A673 (cell line): Measurements from ENCODE around the gene MFSD2A. TPM values are rescaled to one million over a fixed set of nuclear protein-coding genes. Genes with fewer than 3 reads are reported as not detected.

ENCODE experiments used
- BruUV-seq: library from RNA; stranded (reverse); fragments of 400-500 nt; replicated peaks from 2 replicates; lab custom pipeline; 2021; lab: Mats Ljungman, UMichigan
- CTCF ChIA-PET: fragments of 300-600 bp; sonication (Branson Sonifier 250); formaldehyde crosslinking; loops from one replicate; lab custom pipeline; 2022; ENCODE audit warnings: antibody characterized with exemption; lab: Charles Lee
- POLR2A ChIA-PET: fragments of 300-600 bp; sonication (Branson Sonifier 250); formaldehyde crosslinking; loops from one replicate; lab custom pipeline; 2022; ENCODE audit warnings: antibody characterized with exemption; ENCODE audit not compliant: low non-redundant PET; lab: Charles Lee
- DNase-seq: peaks from one replicate; pipeline ENCODE4 v3.0.0-alpha.2; 2015; ENCODE audit warnings: low spot score
- H3K27ac ChIP-seq: fragments of 200-600 bp; sonication (generic); 2 replicates; pipeline ENCODE4 v1.5.1; 2016; ENCODE audit warnings: mixed run types, low read depth, mild to moderate bottlenecking, mixed read lengths, antibody characterized with exemption, low read length; ENCODE audit not compliant: poor library complexity, severe bottlenecking
- H3K27me3 ChIP-seq: fragments of 200-600 bp; sonication (generic); replicated peaks from 2 replicates; pipeline ENCODE4 v1.6.1; 2017; ENCODE audit warnings: mixed run types, low read depth, mild to moderate bottlenecking, mixed read lengths, antibody characterized with exemption, low read length; ENCODE audit not compliant: insufficient read depth, poor library complexity
- H3K36me3 ChIP-seq: fragments of 200-600 bp; sonication (generic); 2 replicates; pipeline ENCODE4 v1.6.1; 2016; ENCODE audit warnings: mixed run types, mild to moderate bottlenecking, mixed read lengths, antibody characterized with exemption, low read length; ENCODE audit not compliant: insufficient read depth, poor library complexity, severe bottlenecking
- H3K4me1 ChIP-seq: fragments of 200-600 bp; sonication (generic); 2 replicates; pipeline ENCODE4 v1.6.1; 2017; ENCODE audit warnings: mixed run types, mild to moderate bottlenecking, mixed read lengths, antibody characterized with exemption, low read length; ENCODE audit not compliant: insufficient read depth, poor library complexity, severe bottlenecking
- H3K4me3 ChIP-seq: fragments of 200-600 bp; sonication (generic); 2 replicates; pipeline ENCODE4 v1.5.1; 2016; ENCODE audit warnings: low read depth, mixed run types, mild to moderate bottlenecking, mixed read lengths, low read length; ENCODE audit not compliant: poor library complexity, severe bottlenecking
- H3K9me3 ChIP-seq: fragments of 200-600 bp; sonication (generic); 2 replicates; pipeline ENCODE4 v1.6.1; 2016; ENCODE audit warnings: mixed run types, low read depth, mild to moderate bottlenecking, mixed read lengths, antibody characterized with exemption, low read length; ENCODE audit not compliant: poor library complexity, severe bottlenecking
- CTCF ChIP-seq: fragments of 300-800, 200-600 bp; sonication (generic); conservative IDR thresholded peaks from 2 replicates; pipeline ENCODE4 v1.5.1; 2017; ENCODE audit warnings: low read depth, mild to moderate bottlenecking, antibody characterized with exemption, low read length, moderate library complexity, mixed read lengths
- EZH2 ChIP-seq: fragments of 200-600 bp; sonication (generic); IDR thresholded peaks from 2 replicates; pipeline ENCODE4 v1.6.1; 2017; ENCODE audit warnings: borderline replicate concordance, low read depth, mild to moderate bottlenecking, mixed read lengths, antibody characterized with exemption, low read length; ENCODE audit not compliant: poor library complexity, severe bottlenecking
- intact Hi-C: fragments of 100-400 bp; cut with micrococcal nuclease; formaldehyde crosslinking; loops from one replicate; pipeline ENCODE4 v1.10.0; 2022; ENCODE audit not compliant: unreplicated experiment
- total RNA-seq: library from RNA; stranded (reverse); gene quantifications from 2 replicates; pipeline ENCODE4 v1.2.3, GENCODE V29; 2021

Gene MFSD2A
- total RNA-seq, 1 experiment from 2014 or later = 7.4 TPM

- intact Hi-C loops = no loop called here
- POLR2A ChIA-PET = no interaction called here
- Histone ChIP-seq H3K4me1 (no peaks in the 10 kb centered on the region), H3K27ac (no peak overlapping the region), H3K4me3 (no peak overlapping the region), H3K36me3 (no peaks in the 10 kb centered on the region), H3K27me3 (no peaks in the 10 kb centered on the region), H3K9me3 (no peaks in the 10 kb centered on the region)
- no peak for TF ChIP-seq CTCF
- no peak for TF ChIP-seq EZH2
- DNase-seq = no peak
- BruUV-seq = no TSS peak
- CTCF ChIA-PET = no interaction called here
These were observed 18.0 kb upstream of the MFSD2A start for GRCh38 chr1:39936724-39937491.

GRCh38 chr1:39938856-39939255 is 16.1 kb upstream of the MFSD2A start:
- H3K27ac ChIP-seq = no peak overlapping the region
- TF ChIP-seq CTCF (no peak), EZH2 (no peak)
- no peaks in the 10 kb centered on the region for H3K27me3 ChIP-seq
- ChIA-PET POLR2A (no interaction called here), CTCF (no interaction called here)
- no peaks in the 10 kb centered on the region for H3K9me3 ChIP-seq
- H3K4me1 ChIP-seq = no peaks in the 10 kb centered on the region
- intact Hi-C loops = no loop called here
- no peaks in the 10 kb centered on the region for H3K36me3 ChIP-seq
- BruUV-seq = no TSS peak
- DNase-seq = no peak
- no peak overlapping the region for H3K4me3 ChIP-seq

- CTCF ChIA-PET = no interaction called here
- TF ChIP-seq EZH2 (no peak), CTCF (no peak)
- intact Hi-C loops = no loop called here
- H3K27me3 ChIP-seq = no peaks in the 10 kb centered on the region
- no peaks in the 10 kb centered on the region for H3K4me1 ChIP-seq
- no peaks in the 10 kb centered on the region for H3K9me3 ChIP-seq
- no peak overlapping the region for H3K4me3 ChIP-seq
- POLR2A ChIA-PET = no interaction called here
- DNase-seq = no peak
- no peaks in the 10 kb centered on the region for H3K36me3 ChIP-seq
- BruUV-seq = no TSS peak
- no peak overlapping the region for H3K27ac ChIP-seq
These were observed 14.7 kb upstream of the MFSD2A start for GRCh38 chr1:39940253-39940652.
